ACC112 (cell line): ENCODE data around the gene C3orf80.
"Not testable (repeated sequence)": the region's sequence is repeated elsewhere in the genome, so short reads cannot be mapped to it uniquely, and the experiment has no call there.

Source experiments
- H2AFZ ChIP-seq: fragments of 200-600 bp; sonication (generic); one replicate; pipeline ENCODE4 v1.6.0; 2017; ENCODE audit warnings: antibody characterized with exemption, low read length; ENCODE audit not compliant: unreplicated experiment
- H3K27ac ChIP-seq: fragments of 200-600 bp; sonication (generic); 2 replicates; pipeline ENCODE4 v1.5.1; 2014; ENCODE audit warnings: low read depth, mild to moderate bottlenecking, antibody characterized with exemption, low read length, moderate library complexity
- H3K27me3 ChIP-seq: fragments of 200-600 bp; sonication (generic); 2 replicates; pipeline ENCODE4 v1.6.1; 2014; ENCODE audit warnings: mild to moderate bottlenecking, antibody characterized with exemption, low read length, moderate library complexity, mixed read lengths; ENCODE audit not compliant: insufficient read depth
- H3K36me3 ChIP-seq: fragments of 200-600 bp; sonication (generic); 2 replicates; pipeline ENCODE4 v1.6.1; 2016; ENCODE audit warnings: mild to moderate bottlenecking, antibody characterized with exemption, low read length, moderate library complexity, mixed read lengths; ENCODE audit not compliant: insufficient read depth
- H3K4me1 ChIP-seq: fragments of 200-600 bp; sonication (generic); one replicate; pipeline ENCODE4 v1.6.1; 2016; ENCODE audit warnings: low read length, mixed read lengths; ENCODE audit not compliant: insufficient read depth, unreplicated experiment, control insufficient read depth
- H3K4me3 ChIP-seq: fragments of 200-600 bp; sonication (generic); 2 replicates; pipeline ENCODE4 v1.5.1; 2014; ENCODE audit warnings: mild to moderate bottlenecking, low read depth, low read length
- H3K79me2 ChIP-seq: fragments of 200-600 bp; sonication (generic); one replicate; pipeline ENCODE4 v1.6.0; 2016; ENCODE audit warnings: low read length; ENCODE audit not compliant: control insufficient read depth, unreplicated experiment, insufficient read depth

Gene C3orf80

DNA sequence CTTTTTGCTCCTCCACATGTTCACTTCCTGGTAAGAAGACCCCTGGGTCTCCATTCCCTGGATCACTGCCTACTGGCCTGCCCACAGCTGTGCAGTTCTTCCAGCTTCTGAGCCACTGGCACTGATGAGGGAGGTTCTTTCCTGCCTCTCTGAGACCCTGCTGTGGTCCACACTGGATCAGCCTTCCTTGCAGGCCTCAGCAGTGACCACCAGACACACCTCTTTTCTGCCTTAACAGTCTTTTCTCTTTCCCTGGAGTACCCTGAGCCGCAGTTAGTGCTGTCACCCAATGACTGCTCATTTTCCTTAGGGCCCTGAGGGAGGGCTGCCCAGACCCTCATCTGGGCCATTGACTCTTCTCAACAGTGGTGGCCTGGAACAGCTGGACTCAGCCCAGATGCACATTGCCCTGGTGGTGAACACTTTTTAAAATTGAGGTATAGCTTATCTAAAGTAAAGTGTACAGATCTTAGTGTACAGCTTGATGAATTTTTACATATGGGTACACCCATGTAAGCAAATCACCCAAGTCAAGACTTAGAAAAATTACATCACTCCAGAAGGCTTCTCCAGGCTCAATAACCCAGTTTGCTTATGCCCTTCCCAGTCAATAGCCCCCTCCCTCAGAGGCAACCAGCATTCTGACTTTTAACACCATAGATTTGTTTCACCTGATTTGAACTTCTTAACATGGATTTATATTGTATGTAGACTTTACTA, 32.8 kb upstream of the C3orf80 start:
- H3K36me3 ChIP-seq, result no peaks in the 10 kb centered on the region
- H3K27me3 ChIP-seq, result no peaks in the 10 kb centered on the region
- peaks cover 3% of the 10 kb centered on the region for H3K4me1 ChIP-seq
- H3K79me2 ChIP-seq, result no peaks in the 10 kb centered on the region
- H2AFZ ChIP-seq, result no peak overlapping the region
- no peak overlapping the region for H3K4me3 ChIP-seq
- no peak overlapping the region for H3K27ac ChIP-seq

DNA sequence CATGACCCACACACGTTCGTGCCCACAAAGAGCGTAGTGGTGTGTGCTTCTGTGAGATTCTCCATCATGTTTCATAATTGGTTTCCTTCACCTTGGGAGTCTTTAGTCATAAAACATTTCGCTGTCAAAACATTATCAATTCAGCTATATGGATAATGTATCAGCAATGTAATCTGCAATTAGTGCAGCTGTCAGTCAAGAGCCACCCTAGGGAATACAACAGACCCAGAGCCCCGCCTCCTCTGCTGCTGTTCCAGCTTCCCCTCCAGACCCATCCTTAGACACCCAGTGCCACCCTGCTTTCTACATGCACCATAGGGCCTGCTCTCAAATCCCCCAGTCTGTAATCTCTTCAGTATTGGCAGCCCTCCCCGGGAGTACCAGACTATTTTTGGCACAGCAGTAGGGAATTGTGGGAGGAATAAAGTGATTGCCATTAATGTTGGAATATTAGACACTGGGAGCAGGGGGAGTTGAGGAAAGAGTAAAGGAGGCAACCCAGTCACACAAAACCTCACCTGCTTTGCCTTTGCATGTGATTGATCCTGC, 31.5 kb upstream of the C3orf80 start:
- H3K79me2 ChIP-seq, result no peaks in the 10 kb centered on the region
- no peaks in the 10 kb centered on the region for H3K36me3 ChIP-seq
- peaks cover 3% of the 10 kb centered on the region for H3K4me1 ChIP-seq
- H3K4me3 ChIP-seq, result no peak overlapping the region
- no peak overlapping the region for H2AFZ ChIP-seq
- no peaks in the 10 kb centered on the region for H3K27me3 ChIP-seq
- no peak overlapping the region for H3K27ac ChIP-seq

DNA sequence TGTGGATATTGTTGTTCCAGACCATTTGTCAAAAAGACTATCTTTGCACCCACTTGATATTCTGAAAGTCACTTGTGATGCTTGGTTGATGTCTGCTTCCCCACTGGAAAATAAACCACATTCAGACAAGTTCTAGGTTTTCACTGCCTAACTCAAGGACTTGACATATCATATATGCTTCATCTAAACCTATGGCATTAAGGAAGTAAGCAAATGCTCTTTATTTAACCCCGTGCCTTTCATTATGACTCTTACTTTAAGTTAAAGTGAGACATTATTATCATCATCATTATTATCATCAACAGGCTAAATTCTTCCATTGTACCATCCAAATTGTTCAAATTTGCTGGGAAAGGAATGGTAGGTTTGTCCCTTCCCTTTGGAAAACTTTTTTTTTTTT, 30.8 kb upstream of the C3orf80 start:
- Histone ChIP-seq H3K4me3 (no peak overlapping the region), H3K79me2 (no peaks in the 10 kb centered on the region), H3K36me3 (no peaks in the 10 kb centered on the region), H3K27me3 (no peaks in the 10 kb centered on the region), H3K4me1 (peaks cover 3% of the 10 kb centered on the region), H3K27ac (no peak overlapping the region), H2AFZ (no peak overlapping the region)

DNA sequence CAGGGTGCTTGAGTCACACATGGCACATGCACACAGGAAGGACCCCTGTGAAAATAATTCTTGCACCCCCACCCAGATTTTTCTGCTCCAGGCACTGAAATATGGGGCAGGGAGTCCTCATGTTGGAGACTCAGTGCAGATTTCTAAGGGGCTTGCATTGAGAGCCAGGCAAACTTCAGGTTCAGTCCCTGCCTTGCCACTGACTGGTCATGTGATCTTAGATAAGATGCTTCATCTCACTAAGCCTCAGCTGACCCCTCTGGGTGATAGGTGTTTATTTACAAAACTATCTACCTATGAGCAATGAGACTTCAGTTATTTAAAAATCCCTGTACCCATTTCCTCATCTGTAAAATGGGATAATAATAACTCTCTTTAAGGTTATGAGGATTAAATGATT, 30.1 kb upstream of the C3orf80 start:
- H3K27me3 ChIP-seq, result no peaks in the 10 kb centered on the region
- H3K4me3 ChIP-seq, result no peak overlapping the region
- peaks cover 3% of the 10 kb centered on the region for H3K4me1 ChIP-seq
- no peak overlapping the region for H3K27ac ChIP-seq
- H2AFZ ChIP-seq, result no peak overlapping the region
- no peaks in the 10 kb centered on the region for H3K79me2 ChIP-seq
- H3K36me3 ChIP-seq, result no peaks in the 10 kb centered on the region

DNA sequence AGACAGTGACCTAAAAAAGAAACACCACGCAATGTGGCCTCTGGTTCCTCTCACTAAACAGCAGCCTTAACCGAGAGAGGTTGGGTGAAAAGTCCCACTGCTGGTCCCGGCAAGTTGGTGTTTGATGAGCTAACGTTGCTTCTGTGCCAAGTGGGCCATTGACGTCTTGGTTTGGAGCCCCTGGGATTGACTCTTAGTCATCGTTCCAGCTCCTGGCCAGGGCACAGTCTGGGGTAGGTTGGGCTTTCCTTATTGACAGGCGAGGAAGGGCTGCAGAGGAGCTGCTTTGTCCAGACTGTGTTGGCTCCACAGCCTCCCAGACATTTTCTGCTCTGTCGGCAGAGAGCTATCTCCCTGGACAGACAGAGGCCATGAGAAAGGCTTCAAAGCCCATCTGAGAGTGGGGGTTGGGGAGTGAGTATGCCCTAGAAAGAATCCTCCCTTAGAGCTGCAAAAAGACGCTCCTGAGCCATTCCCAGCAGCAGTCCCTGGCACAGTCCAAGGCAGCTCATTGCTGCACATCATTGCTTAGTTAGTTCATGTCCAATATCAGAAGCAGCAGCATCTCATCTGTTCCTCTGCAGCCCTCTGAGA, 28.6 kb upstream of the C3orf80 start:
- H3K36me3 ChIP-seq, result no peaks in the 10 kb centered on the region
- H2AFZ ChIP-seq, result no peak overlapping the region
- no peaks in the 10 kb centered on the region; the same call in 1 of the 2 replicates for H3K27me3 ChIP-seq
- H3K4me3 ChIP-seq, result no peak overlapping the region
- no peak overlapping the region for H3K27ac ChIP-seq
- no peaks in the 10 kb centered on the region for H3K79me2 ChIP-seq
- peaks cover 3% of the 10 kb centered on the region for H3K4me1 ChIP-seq

DNA sequence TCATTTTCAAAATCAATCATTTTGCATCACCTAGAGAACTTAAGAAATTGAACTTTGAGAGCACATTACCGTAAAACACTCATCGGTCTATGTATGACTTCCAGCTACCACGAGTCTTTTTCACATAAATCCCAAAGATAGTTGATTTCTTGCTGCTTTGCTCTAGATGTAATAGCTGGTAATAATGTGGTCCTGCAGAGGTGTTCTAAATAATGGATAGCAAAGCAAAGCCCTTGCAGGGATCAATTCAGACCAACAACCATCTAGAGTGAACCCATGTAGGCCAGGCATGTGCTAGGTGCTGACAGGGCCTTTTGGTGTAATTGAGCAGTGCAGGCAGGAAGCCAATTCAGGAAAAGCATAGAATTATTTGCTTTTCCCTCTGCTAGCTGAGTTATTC, 26.1 kb upstream of the C3orf80 start:
- no peak overlapping the region for H3K27ac ChIP-seq
- peaks cover 3% of the 10 kb centered on the region for H3K4me1 ChIP-seq
- H2AFZ ChIP-seq, result no peak overlapping the region

DNA sequence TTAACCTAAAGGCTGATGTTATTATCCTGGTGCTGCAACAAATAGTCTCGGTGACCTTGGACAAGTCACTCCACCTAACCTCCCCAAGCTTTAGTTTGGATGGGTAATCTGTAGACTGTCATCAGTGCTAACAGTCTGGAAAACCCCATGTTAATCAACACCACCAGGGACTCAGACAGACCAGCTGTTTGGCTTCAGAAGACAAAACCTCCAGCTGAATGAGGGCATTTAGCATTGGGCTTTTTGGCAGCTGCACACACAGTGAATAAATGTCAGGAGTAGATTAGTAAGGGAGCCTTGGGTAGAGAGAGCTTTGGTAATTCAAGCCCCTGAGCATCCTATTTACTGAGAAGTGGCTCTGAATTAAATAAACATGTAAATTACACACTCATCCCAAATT, 24.9 kb upstream of the C3orf80 start:
- no peak overlapping the region for H2AFZ ChIP-seq
- H3K36me3 ChIP-seq, result no peaks in the 10 kb centered on the region
- peaks cover 3% of the 10 kb centered on the region for H3K4me1 ChIP-seq
- H3K27ac ChIP-seq, result no peak overlapping the region
- H3K27me3 ChIP-seq, result no peaks in the 10 kb centered on the region; the same call in 1 of the 2 replicates
- no peaks in the 10 kb centered on the region for H3K79me2 ChIP-seq
- no peak overlapping the region for H3K4me3 ChIP-seq

More for the DNA sequence above, 26.1 kb upstream of the C3orf80 start:
- H3K27me3 ChIP-seq, result no peaks in the 10 kb centered on the region; the same call in 1 of the 2 replicates
- no peaks in the 10 kb centered on the region for H3K36me3 ChIP-seq
- no peak overlapping the region for H3K4me3 ChIP-seq
- no peaks in the 10 kb centered on the region for H3K79me2 ChIP-seq

DNA sequence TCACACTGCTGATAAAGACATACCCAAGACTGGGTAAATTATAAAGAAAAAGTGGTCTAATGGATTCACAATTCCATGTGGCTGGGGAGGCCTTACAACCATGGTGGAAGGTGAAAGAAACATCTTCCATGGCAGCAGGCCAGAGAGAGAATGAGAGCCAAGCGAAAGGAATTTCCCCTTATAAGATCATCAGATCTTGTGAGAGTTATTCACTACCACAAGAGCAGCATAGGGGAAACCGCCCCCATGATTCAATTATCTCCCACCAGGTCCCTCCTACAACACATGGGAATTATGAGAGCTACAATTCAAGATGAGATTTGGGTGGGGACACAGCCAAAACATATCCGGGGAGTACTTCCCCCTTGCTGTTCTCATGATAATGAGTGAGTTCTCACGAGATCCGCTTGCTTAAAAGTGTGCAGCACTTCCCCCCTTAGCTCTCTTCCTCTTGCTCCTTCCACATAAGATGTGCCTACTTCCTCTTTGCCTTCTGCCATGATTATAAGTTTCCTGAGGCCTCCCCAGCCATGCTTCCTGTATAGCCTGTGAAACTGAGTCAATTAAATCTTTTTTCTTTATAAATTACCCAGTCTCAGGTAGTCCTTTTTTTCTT, 20.7 kb upstream of the C3orf80 start:
- not testable (repeated sequence) for H3K36me3 ChIP-seq, H3K4me3 ChIP-seq, H2AFZ ChIP-seq, H3K79me2 ChIP-seq, H3K4me1 ChIP-seq, H3K27ac ChIP-seq, H3K27me3 ChIP-seq

DNA sequence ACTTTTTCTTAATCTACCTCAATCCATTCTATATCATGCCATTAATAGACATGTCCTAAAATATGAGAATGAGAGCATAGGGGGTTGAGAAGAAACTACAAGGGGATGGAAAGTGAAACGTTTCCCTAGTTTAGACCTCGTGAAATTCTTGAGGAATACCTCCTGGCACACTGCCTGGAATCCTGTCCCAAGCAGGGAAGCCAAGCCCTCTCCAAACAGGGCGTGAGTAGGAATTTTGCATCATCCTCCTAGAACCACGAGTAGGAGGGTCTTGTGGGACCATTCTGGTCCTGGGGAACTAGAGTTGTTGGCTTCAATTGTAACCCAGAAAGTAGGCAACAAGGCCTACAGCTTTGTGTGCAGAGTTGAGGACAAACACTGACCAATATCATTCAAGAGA, 19.6 kb upstream of the C3orf80 start:
- H2AFZ ChIP-seq, result no peak overlapping the region

DNA sequence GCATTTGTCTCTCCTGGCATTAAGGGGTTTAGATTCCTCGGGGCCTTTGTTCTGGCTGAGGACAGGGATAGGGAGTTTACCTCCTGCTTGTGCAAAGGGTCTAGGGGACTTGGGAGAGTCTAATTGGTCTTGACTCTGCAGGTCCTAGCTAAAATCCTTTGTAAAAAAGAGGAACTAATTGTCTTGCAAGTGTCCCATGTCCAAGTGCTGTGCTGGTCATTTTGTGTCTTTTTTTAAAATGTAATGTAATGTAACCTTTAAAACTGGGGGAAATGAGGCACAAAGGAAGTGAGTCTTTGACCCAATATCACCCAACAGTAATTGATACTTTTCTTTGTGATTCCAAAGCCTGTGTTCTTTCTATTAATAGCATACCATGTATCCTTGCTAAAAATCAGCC, 14.9 kb upstream of the C3orf80 start:
- Histone ChIP-seq H3K36me3 (no peaks in the 10 kb centered on the region), H3K79me2 (no peaks in the 10 kb centered on the region), H3K4me3 (no peak overlapping the region), H3K27ac (no peak overlapping the region), H3K27me3 (peaks cover 7% of the 10 kb centered on the region; the same call in 1 of the 2 replicates), H3K4me1 (peaks cover 6% of the 10 kb centered on the region), H2AFZ (no peak overlapping the region)

More for the DNA sequence above, 19.6 kb upstream of the C3orf80 start:
- H3K79me2 ChIP-seq, result no peaks in the 10 kb centered on the region
- peaks cover 7% of the 10 kb centered on the region for H3K27me3 ChIP-seq
- peaks cover 4% of the 10 kb centered on the region for H3K4me1 ChIP-seq
- no peaks in the 10 kb centered on the region for H3K36me3 ChIP-seq
- no peak overlapping the region for H3K27ac ChIP-seq
- no peak overlapping the region for H3K4me3 ChIP-seq
